ENCODE data around the gene VARS2. TPM values are rescaled to one million over a fixed set of nuclear protein-coding genes. Genes with fewer than 3 reads are reported as not detected.

The VARS2 gene
- total and polyA plus RNA-seq, 9 of the 15 experiments (the other 6 are each of a cell fraction or from before 2014, with no cell fraction given) = 1.6 to 53.6 (median 29.9) TPM

GRCh38 chr6:30914854-30915590 is 984 bp downstream of the VARS2 start (continued):
- TF ChIP-seq MLLT1 (IDR thresholded peaks at IDR 0.05) (no peak), NCOA1 (IDR thresholded peaks at IDR 0.05; ENCODE audit: low read depth) (0 out of 2 replicates have a peak, but pooled peaks have one; percentile 10), ZNF436 (CRISPR knock-in tag; IDR thresholded peaks at IDR 0.05) (no peak), CC2D1A (IDR thresholded peaks at IDR 0.05) (no peak), GABPB1 (CRISPR knock-in tag; IDR thresholded peaks at IDR 0.05) (no peak), ZNF79 (CRISPR knock-in tag; IDR thresholded peaks at IDR 0.05; ENCODE audit: low read depth) (no peak), ZNF133 (CRISPR knock-in tag; IDR thresholded peaks at IDR 0.05) (no peak), HDAC8 (tag; IDR thresholded peaks at IDR 0.05) (0 out of 2 replicates have a peak, but pooled peaks have one; percentile 13), POLR2AphosphoS5 (IDR thresholded peaks at IDR 0.05; ENCODE audit: control insufficient read depth, insufficient read depth, low read depth, low read length) (peak; percentile 64; the same call in 1 of the 2 replicates), ETV6 (IDR thresholded peaks at IDR 0.05; ENCODE audit: borderline replicate concordance in 1 of 2, low read depth in 2 of 2, low read length in 1 of 2) (no peak), ETV6 (CRISPR knock-in tag; IDR thresholded peaks at IDR 0.05; ENCODE audit: borderline replicate concordance) (no peak), RNF2 (IDR thresholded peaks at IDR 0.05) (no peak; the same call in 1 of the 2 replicates), ZNF3 (CRISPR knock-in tag; IDR thresholded peaks at IDR 0.05) (no peak), SREBF2 (CRISPR knock-in tag; IDR thresholded peaks at IDR 0.05) (no peak), POLR2AphosphoS2 (IDR thresholded peaks at IDR 0.05; ENCODE audit: low read length) (no peak), HNRNPUL1 (IDR thresholded peaks at IDR 0.05; ENCODE audit: low read length) (0 out of 2 replicates have a peak, but pooled peaks have one; percentile 5), ZNF589 (CRISPR knock-in tag; IDR thresholded peaks at IDR 0.05; ENCODE audit: low read depth) (peak; percentile 67; the same call in 1 of the 2 replicates), PBX2 (CRISPR knock-in tag; IDR thresholded peaks at IDR 0.05; ENCODE audit: low read depth) (no peak), PBX2 (tag; conservative IDR thresholded peaks at IDR 0.05; ENCODE audit: low read depth) (no peak), CGGBP1 (CRISPR knock-in tag; IDR thresholded peaks at IDR 0.05) (no peak), ZNF140 (CRISPR knock-in tag; IDR thresholded peaks at IDR 0.05) (no peak), RHOXF2B (CRISPR knock-in tag; conservative IDR thresholded peaks at IDR 0.05) (0 out of 2 replicates have a peak, but pooled peaks have one; percentile 47)

Measured in K562 (cell line).